SU-DHL-6 (cell line): Measurements from ENCODE around the gene GRM8.

Experiments
- H2AFZ ChIP-seq: fragments of 200-600 bp; sonication (generic); 2 replicates; pipeline ENCODE4 v1.6.1; 2014; ENCODE audit warnings: low read depth, mild to moderate bottlenecking, moderate library complexity, mixed read lengths, antibody characterized with exemption, low read length; ENCODE audit not compliant: severe bottlenecking
- H3F3A ChIP-seq: fragments of 200-600 bp; shearing (Covaris generic); 2 replicates; pipeline ENCODE4 v1.6.0; 2016; ENCODE audit warnings: antibody characterized with exemption, mild to moderate bottlenecking; ENCODE audit not compliant: insufficient read depth
- H3K27ac ChIP-seq: fragments of 200-600 bp; sonication (generic); 2 replicates; pipeline ENCODE4 v1.5.1; 2016; ENCODE audit warnings: low read depth, mild to moderate bottlenecking, low read length, moderate library complexity, mixed read lengths
- H3K27me3 ChIP-seq: fragments of 200-600 bp; sonication (generic), shearing (Covaris generic); 2 replicates; pipeline ENCODE4 v1.6.0; 2014; ENCODE audit warnings: mild to moderate bottlenecking, low read length
- H3K36me3 ChIP-seq: fragments of 200-600 bp; sonication (generic); 2 replicates; pipeline ENCODE4 v1.6.1; 2014; ENCODE audit warnings: mild to moderate bottlenecking, low read length, mixed read lengths
- H3K4me2 ChIP-seq: fragments of 300-600, 200-600 bp; shearing (Covaris generic), sonication (generic); 2 replicates; pipeline ENCODE4 v1.6.0; 2014; ENCODE audit warnings: low read length, low read depth, mild to moderate bottlenecking; ENCODE audit not compliant: poor library complexity, severe bottlenecking
- H3K4me3 ChIP-seq: fragments of 200-600 bp; sonication (generic); 2 replicates; pipeline ENCODE4 v1.5.1; 2014; ENCODE audit warnings: antibody characterized with exemption, low read length, mild to moderate bottlenecking, mixed read lengths; ENCODE audit not compliant: insufficient read depth, poor library complexity, severe bottlenecking
- H3K79me2 ChIP-seq: fragments of 200-600 bp; sonication (generic); 2 replicates; pipeline ENCODE4 v1.6.1; 2014; ENCODE audit warnings: mild to moderate bottlenecking, low read length, moderate library complexity; ENCODE audit not compliant: insufficient read depth
- H3K9ac ChIP-seq: fragments of 200-600 bp; sonication (generic); 2 replicates; pipeline ENCODE4 v1.7.0; 2014; ENCODE audit warnings: mild to moderate bottlenecking, low read length
- H3K9me2 ChIP-seq: fragments of 200-600 bp; sonication (generic); replicated peaks from 2 replicates; pipeline ENCODE4 v1.6.1; 2014; ENCODE audit warnings: low read length; ENCODE audit not compliant: insufficient read depth
- H3K9me3 ChIP-seq: fragments of 200-600 bp; sonication (generic); 2 replicates; pipeline ENCODE4 v1.6.1; 2014; ENCODE audit warnings: low read length, mixed read lengths; ENCODE audit not compliant: insufficient read depth
- H4K20me1 ChIP-seq: fragments of 200-600 bp; sonication (generic); 2 replicates; pipeline ENCODE4 v1.6.1; 2014; ENCODE audit warnings: low read depth, mild to moderate bottlenecking, antibody characterized with exemption, low read length, moderate library complexity, mixed read lengths
- CTCF ChIP-seq: fragments of 200-600 bp; sonication (generic); IDR thresholded peaks from one replicate; pipeline ENCODE4 v1.5.1; 2017; ENCODE audit warnings: antibody characterized with exemption, mild to moderate bottlenecking, low read length, moderate library complexity; ENCODE audit not compliant: insufficient read depth, poor library complexity, severe bottlenecking
- EZH2phosphoT487 ChIP-seq: fragments of 200-600 bp; sonication (generic), shearing (Covaris generic); conservative IDR thresholded peaks from 2 replicates; pipeline ENCODE4 v1.6.1; 2018; ENCODE audit warnings: mild to moderate bottlenecking, antibody characterized with exemption, low read length, moderate library complexity, mixed read lengths

Gene GRM8

GRCh38 chr7:126419047-126419446 is 833.7 kb downstream of the GRM8 start:
- Histone ChIP-seq H3K79me2 (no peaks in the 10 kb centered on the region), H3K9me3 (no peaks in the 10 kb centered on the region), H3K9me2 (no peaks in the 10 kb centered on the region), H3F3A (no peaks in the 10 kb centered on the region), H3K9ac (no peak overlapping the region), H3K27ac (no peak overlapping the region), H3K27me3 (no peaks in the 10 kb centered on the region), H3K36me3 (no peaks in the 10 kb centered on the region), H4K20me1 (no peaks in the 10 kb centered on the region), H3K4me2 (no peak overlapping the region), H3K4me3 (no peak overlapping the region), H2AFZ (no peak overlapping the region)
- TF ChIP-seq EZH2phosphoT487 (no peak), CTCF (no peak)

- H3K9ac ChIP-seq, result no peak overlapping the region
- H3K27me3 ChIP-seq, result no peaks in the 10 kb centered on the region
- no peak overlapping the region for H2AFZ ChIP-seq
- H3K27ac ChIP-seq, result no peak overlapping the region
- H3K4me3 ChIP-seq, result no peak overlapping the region
- no peaks in the 10 kb centered on the region for H3F3A ChIP-seq
- H3K36me3 ChIP-seq, result no peaks in the 10 kb centered on the region
- H3K79me2 ChIP-seq, result no peaks in the 10 kb centered on the region
- peak overlapping the region; percentile 17 for H3K4me2 ChIP-seq
- no peaks in the 10 kb centered on the region for H3K9me2 ChIP-seq
- no peaks in the 10 kb centered on the region for H3K9me3 ChIP-seq
- H4K20me1 ChIP-seq, result no peaks in the 10 kb centered on the region
- TF ChIP-seq EZH2phosphoT487 (no peak), CTCF (no peak)
Measured at GRCh38 chr7:126411821-126412383, 840.8 kb downstream of the GRM8 start.

GRCh38 chr7:126411032-126411820 is 841.5 kb downstream of the GRM8 start:
- no peak overlapping the region for H2AFZ ChIP-seq
- no peak overlapping the region for H3K27ac ChIP-seq
- no peaks in the 10 kb centered on the region for H3K79me2 ChIP-seq
- H3K9ac ChIP-seq, result no peak overlapping the region
- H3K9me2 ChIP-seq, result no peaks in the 10 kb centered on the region
- no peaks in the 10 kb centered on the region for H3K27me3 ChIP-seq
- TF ChIP-seq CTCF, result no peak
- no peaks in the 10 kb centered on the region for H3K9me3 ChIP-seq
- peak overlapping the region; percentile 17 for H3K4me2 ChIP-seq
- H4K20me1 ChIP-seq, result no peaks in the 10 kb centered on the region
- H3F3A ChIP-seq, result no peaks in the 10 kb centered on the region
- no peak overlapping the region for H3K4me3 ChIP-seq
- H3K36me3 ChIP-seq, result no peaks in the 10 kb centered on the region
